ES-I3 (cell line): ENCODE data around the gene NPAS1.
"Not testable (repeated sequence)": the region's sequence is repeated elsewhere in the genome, so short reads cannot be mapped to it uniquely, and the experiment has no call there.

Experiments used
- H3K36me3 ChIP-seq: 2 replicates; pipeline ENCODE4 v1.6.1; 2013; ENCODE audit warnings: mild to moderate bottlenecking, low read length, control low read depth, moderate library complexity; ENCODE audit not compliant: insufficient read depth
- H3K4me1 ChIP-seq: 2 replicates; pipeline ENCODE4 v1.6.1; 2013; ENCODE audit warnings: mild to moderate bottlenecking, control low read depth, low read length; ENCODE audit not compliant: insufficient read depth
- H3K9ac ChIP-seq: 2 replicates; pipeline ENCODE4 v1.6.1; 2013; ENCODE audit warnings: low read depth, mild to moderate bottlenecking, low read length, moderate library complexity
- H3K9me3 ChIP-seq: 2 replicates; pipeline ENCODE4 v1.6.1; 2013; ENCODE audit warnings: mild to moderate bottlenecking, low read length, moderate library complexity; ENCODE audit not compliant: control insufficient read depth, insufficient read depth

The NPAS1 gene

GRCh38 chr19:47037766-47038165, 18.1 kb downstream of the NPAS1 start:
- H3K9me3 ChIP-seq: no peaks in the 10 kb centered on the region
- no peaks in the 10 kb centered on the region for H3K36me3 ChIP-seq
- H3K9ac ChIP-seq: no peak overlapping the region
- no peaks in the 10 kb centered on the region for H3K4me1 ChIP-seq

- no peaks in the 10 kb centered on the region for H3K4me1 ChIP-seq
- no peaks in the 10 kb centered on the region for H3K9me3 ChIP-seq
- peaks cover 1% of the 10 kb centered on the region; the same call in 1 of the 2 replicates for H3K36me3 ChIP-seq
- no peak overlapping the region for H3K9ac ChIP-seq
These were observed 19.7 kb downstream of the NPAS1 start for GRCh38 chr19:47039239-47039874.

- H3K9ac ChIP-seq: no peak overlapping the region
- H3K9me3 ChIP-seq: no peaks in the 10 kb centered on the region
- H3K36me3 ChIP-seq: peaks cover 3% of the 10 kb centered on the region; the same call in 1 of the 2 replicates
- H3K4me1 ChIP-seq: no peaks in the 10 kb centered on the region
These were observed 21.2 kb downstream of the NPAS1 start for GRCh38 chr19:47040869-47041268.

- H3K9ac ChIP-seq: no peak overlapping the region
- no peaks in the 10 kb centered on the region for H3K9me3 ChIP-seq
- peaks cover 3% of the 10 kb centered on the region; the same call in 1 of the 2 replicates for H3K36me3 ChIP-seq
- 0 out of 2 replicates have a peak, but pooled peaks cover 5% of the 10 kb centered on the region for H3K4me1 ChIP-seq
These were observed 25.6 kb downstream of the NPAS1 start for GRCh38 chr19:47044946-47045866.

GRCh38 chr19:47045867-47046470, 26.3 kb downstream of the NPAS1 start:
- H3K36me3 ChIP-seq: peaks cover 3% of the 10 kb centered on the region; the same call in 1 of the 2 replicates
- H3K4me1 ChIP-seq: 0 out of 2 replicates have a peak, but pooled peaks cover 5% of the 10 kb centered on the region
- H3K9me3 ChIP-seq: no peaks in the 10 kb centered on the region
- H3K9ac ChIP-seq: no peak overlapping the region

GRCh38 chr19:47047272-47047762, 27.7 kb downstream of the NPAS1 start:
- Histone ChIP-seq H3K9me3 (no peaks in the 10 kb centered on the region), H3K36me3 (peaks cover 3% of the 10 kb centered on the region; the same call in 1 of the 2 replicates), H3K4me1 (0 out of 2 replicates have a peak, but pooled peaks cover 5% of the 10 kb centered on the region), H3K9ac (peak overlapping the region; percentile 80; the same call in 1 of the 2 replicates)

GRCh38 chr19:47047763-47048405, 28.2 kb downstream of the NPAS1 start:
- Histone ChIP-seq H3K9ac (peak overlapping the region; percentile 80), H3K36me3 (peaks cover 3% of the 10 kb centered on the region; the same call in 1 of the 2 replicates), H3K9me3 (no peaks in the 10 kb centered on the region), H3K4me1 (0 out of 2 replicates have a peak, but pooled peaks cover 5% of the 10 kb centered on the region)

GRCh38 chr19:47049307-47049700, 29.7 kb downstream of the NPAS1 start:
- Histone ChIP-seq H3K9me3 (no peaks in the 10 kb centered on the region), H3K9ac (peak overlapping the region; percentile 1; the same call in 1 of the 2 replicates), H3K36me3 (0 out of 2 replicates have a peak, but pooled peaks cover 2% of the 10 kb centered on the region), H3K4me1 (0 out of 2 replicates have a peak, but pooled peaks cover 5% of the 10 kb centered on the region)

- not testable (repeated sequence) for H3K9me3 ChIP-seq, H3K36me3 ChIP-seq, H3K4me1 ChIP-seq, H3K9ac ChIP-seq
These were observed 30.9 kb downstream of the NPAS1 start for GRCh38 chr19:47050562-47050961.

GRCh38 chr19:47056411-47056810, 36.8 kb downstream of the NPAS1 start:
- Histone ChIP-seq H3K4me1 (peaks cover 8% of the 10 kb centered on the region; the same call in 1 of the 2 replicates), H3K9me3 (no peaks in the 10 kb centered on the region), H3K36me3 (no peaks in the 10 kb centered on the region), H3K9ac (no peak overlapping the region)

GRCh38 chr19:47057328-47057727, 37.7 kb downstream of the NPAS1 start:
- Histone ChIP-seq H3K4me1 (peaks cover 8% of the 10 kb centered on the region; the same call in 1 of the 2 replicates), H3K36me3 (no peaks in the 10 kb centered on the region), H3K9ac (no peak overlapping the region), H3K9me3 (no peaks in the 10 kb centered on the region)

- Histone ChIP-seq H3K9me3 (no peaks in the 10 kb centered on the region), H3K4me1 (peaks cover 8% of the 10 kb centered on the region; the same call in 1 of the 2 replicates), H3K36me3 (no peaks in the 10 kb centered on the region), H3K9ac (no peak overlapping the region)
These were observed 39.0 kb downstream of the NPAS1 start for GRCh38 chr19:47058621-47059022.

GRCh38 chr19:47063874-47064273, 44.2 kb downstream of the NPAS1 start:
- Histone ChIP-seq H3K9me3 (no peaks in the 10 kb centered on the region), H3K36me3 (no peaks in the 10 kb centered on the region; the same call in 1 of the 2 replicates), H3K9ac (no peak overlapping the region), H3K4me1 (no peaks in the 10 kb centered on the region)
